ENCODE measurements around the gene YEATS4. TPM values are rescaled to one million over a fixed set of nuclear protein-coding genes. Genes with fewer than 3 reads are reported as not detected.

Gene YEATS4
- total and polyA plus RNA-seq, 4 experiments from 2014 or later = 18.2 to 57.5 (median 32.3) TPM

GRCh38 chr12:69341328-69341727 lies 18.2 kb upstream of the YEATS4 start:
- H3K9me3 Mint-ChIP-seq = no peaks in the 10 kb centered on the region
- H3K4me1 Mint-ChIP-seq = peaks cover 0 to 2% (median 0%) of the 10 kb centered on the region in 4 donors
- H3K36me3 ChIP-seq (ENCODE audit: insufficient read depth, low read length) = no peaks in the 10 kb centered on the region
- no peaks in the 10 kb centered on the region for H3K27me3 ChIP-seq (ENCODE audit: insufficient read depth, low read length)
- no peak overlapping the region for H3K4me3 ChIP-seq (ENCODE audit: low read length in 2 of 2)
- no peaks in the 10 kb centered on the region for H3K4me1 ChIP-seq (ENCODE audit: insufficient read depth, low read length)
- no peak overlapping the region for H3K27ac ChIP-seq (ENCODE audit: low read depth, low read length)
- ChIA-PET POLR2A (ENCODE audit: partially characterized antibody) (interaction anchor here (2.5 kb wide), 1 partner anchor 11 kb away, joined by 15 read pairs; no protein-coding TSS in a partner anchor), CTCF (ENCODE audit: partially characterized antibody) (interaction anchor here (2.1 kb wide), 1 partner anchor 16 kb away, joined by 7 read pairs; no protein-coding TSS in a partner anchor)
- DNase-seq = no peak
- H3K27ac Mint-ChIP-seq = no peak overlapping the region
- no peak overlapping the region for H3K4me3 Mint-ChIP-seq
- intact Hi-C loops (cut with micrococcal nuclease) = no loop called here
- peaks cover 4 to 5% of the 10 kb centered on the region in 2 donors for H3K27me3 Mint-ChIP-seq
- H3K9me3 ChIP-seq (ENCODE audit: control insufficient read depth in 1 of 2, low read length in 2 of 2) = no peaks in the 10 kb centered on the region
- no peaks in the 10 kb centered on the region for H3K36me3 Mint-ChIP-seq

- intact Hi-C loops (cut with micrococcal nuclease) = no loop called here
- H3K9me3 ChIP-seq (ENCODE audit: control insufficient read depth in 1 of 2, low read length in 2 of 2) = no peaks in the 10 kb centered on the region
- CTCF ChIA-PET (ENCODE audit: partially characterized antibody) = interaction anchor here (1.0 to 2.1 kb wide), 6 partner anchors 12 to 230 kb away, joined by 3 to 7 read pairs (median 4); no protein-coding TSS in a partner anchor
- no peaks in the 10 kb centered on the region for H3K9me3 Mint-ChIP-seq
- H3K36me3 Mint-ChIP-seq = no peaks in the 10 kb centered on the region
- POLR2A ChIA-PET (ENCODE audit: partially characterized antibody) = interaction anchor here (2.5 kb wide), 1 partner anchor 12 kb away, joined by 15 read pairs; no protein-coding TSS in a partner anchor
- H3K27me3 Mint-ChIP-seq = peaks cover 4 to 5% of the 10 kb centered on the region in 2 donors
- peak overlapping the region in 1 of 7 donors; percentile 37 for H3K27ac Mint-ChIP-seq
- H3K27ac ChIP-seq (ENCODE audit: low read depth, low read length) = no peak overlapping the region
- no peaks in the 10 kb centered on the region for H3K27me3 ChIP-seq (ENCODE audit: insufficient read depth, low read length)
- peaks cover 0 to 2% (median 0%) of the 10 kb centered on the region in 4 donors for H3K4me1 Mint-ChIP-seq
- H3K36me3 ChIP-seq (ENCODE audit: insufficient read depth, low read length) = no peaks in the 10 kb centered on the region
- no peak overlapping the region for H3K4me3 Mint-ChIP-seq
- no peak overlapping the region for H3K4me3 ChIP-seq (ENCODE audit: low read length in 2 of 2)
- DNase-seq = no peak
- H3K4me1 ChIP-seq (ENCODE audit: insufficient read depth, low read length) = no peaks in the 10 kb centered on the region
These were observed 17.1 kb upstream of the YEATS4 start for GRCh38 chr12:69342421-69342820.

GRCh38 chr12:69343357-69343756 lies 16.2 kb upstream of the YEATS4 start:
- no peak overlapping the region for H3K4me3 Mint-ChIP-seq
- H3K4me3 ChIP-seq (ENCODE audit: low read length in 2 of 2) = no peak overlapping the region
- H3K4me1 Mint-ChIP-seq = peaks cover 0 to 6% (median 2%) of the 10 kb centered on the region in 4 donors
- H3K9me3 Mint-ChIP-seq = no peaks in the 10 kb centered on the region
- H3K27ac ChIP-seq (ENCODE audit: low read depth, low read length) = no peak overlapping the region
- peaks cover 5% of the 10 kb centered on the region for H3K4me1 ChIP-seq (ENCODE audit: insufficient read depth, low read length)
- peak overlapping the region in 1 of 7 donors; percentile 49 for H3K27ac Mint-ChIP-seq
- intact Hi-C loops (cut with micrococcal nuclease) = no loop called here
- H3K9me3 ChIP-seq (ENCODE audit: control insufficient read depth in 1 of 2, low read length in 2 of 2) = no peaks in the 10 kb centered on the region
- POLR2A ChIA-PET (ENCODE audit: partially characterized antibody) = interaction anchor here (1.9 kb wide), 1 partner anchor 13 kb away, joined by 10 read pairs; no protein-coding TSS in a partner anchor
- H3K36me3 ChIP-seq (ENCODE audit: insufficient read depth, low read length) = no peaks in the 10 kb centered on the region
- peaks cover 4 to 5% of the 10 kb centered on the region in 2 donors for H3K27me3 Mint-ChIP-seq
- CTCF ChIA-PET (ENCODE audit: partially characterized antibody) = interaction anchor here (0.8 to 2.1 kb wide), 4 partner anchors 13 to 227 kb away, joined by 3 to 7 read pairs (median 5); no protein-coding TSS in a partner anchor
- no peaks in the 10 kb centered on the region for H3K36me3 Mint-ChIP-seq
- DNase-seq = no peak
- no peaks in the 10 kb centered on the region for H3K27me3 ChIP-seq (ENCODE audit: insufficient read depth, low read length)

DNA sequence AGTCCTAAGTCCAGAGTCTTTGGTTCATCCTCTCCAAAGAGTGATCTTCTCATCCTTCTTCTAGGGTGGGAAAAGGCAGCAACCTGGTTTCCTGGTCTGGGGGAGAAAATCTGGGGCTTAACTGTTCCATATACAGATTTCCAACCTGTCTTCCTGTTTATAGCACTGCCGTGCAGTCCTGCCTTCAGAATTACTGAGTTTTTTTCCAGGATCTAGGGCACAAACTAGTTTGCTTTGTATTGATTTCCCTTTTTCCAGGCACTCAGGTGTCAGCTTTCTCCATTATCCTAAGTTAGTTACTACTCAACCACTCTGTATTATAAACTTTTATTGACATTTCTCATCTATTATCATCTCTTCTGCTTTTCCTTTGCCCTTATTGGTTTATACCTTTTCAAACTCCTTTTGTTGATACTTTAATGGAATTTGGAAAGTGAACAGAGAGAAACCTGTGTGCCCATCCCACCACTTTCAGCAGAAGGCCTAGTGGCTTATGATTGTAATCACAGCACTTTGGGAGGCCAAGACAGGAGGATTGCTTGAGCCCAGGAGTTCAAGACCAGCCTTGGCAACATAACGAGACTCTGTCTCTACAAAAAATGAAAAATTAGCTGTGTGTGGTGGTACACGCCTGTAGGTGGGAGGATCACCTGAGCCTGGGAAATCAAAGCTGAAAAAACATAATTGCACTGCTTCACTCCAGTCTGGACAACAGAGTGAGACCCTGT lies 15.5 kb upstream of the YEATS4 start:
- DNase-seq = no peak
- intact Hi-C loops (cut with micrococcal nuclease) = no loop called here
- no peaks in the 10 kb centered on the region for H3K36me3 ChIP-seq (ENCODE audit: insufficient read depth, low read length)
- Mint-ChIP-seq H3K27me3 (peaks cover 4 to 5% of the 10 kb centered on the region in 2 donors), H3K36me3 (no peaks in the 10 kb centered on the region), H3K9me3 (no peaks in the 10 kb centered on the region), H3K27ac (no peak overlapping the region), H3K4me1 (peaks cover 0 to 6% (median 2%) of the 10 kb centered on the region in 4 donors), H3K4me3 (no peak overlapping the region)
- no peaks in the 10 kb centered on the region for H3K27me3 ChIP-seq (ENCODE audit: insufficient read depth, low read length)
- POLR2A ChIA-PET (ENCODE audit: partially characterized antibody) = interaction anchor here (1.9 kb wide), 1 partner anchor 13 kb away, joined by 10 read pairs; no protein-coding TSS in a partner anchor
- peaks cover 6% of the 10 kb centered on the region for H3K4me1 ChIP-seq (ENCODE audit: insufficient read depth, low read length)
- no peak overlapping the region for H3K4me3 ChIP-seq (ENCODE audit: low read length in 2 of 2)
- H3K27ac ChIP-seq (ENCODE audit: low read depth, low read length) = no peak overlapping the region
- H3K9me3 ChIP-seq (ENCODE audit: control insufficient read depth in 1 of 2, low read length in 2 of 2) = no peaks in the 10 kb centered on the region
- CTCF ChIA-PET (ENCODE audit: partially characterized antibody) = interaction anchor here (0.8 to 1.8 kb wide), 2 partner anchors 13 to 226 kb away, joined by 3 to 5 read pairs; no protein-coding TSS in a partner anchor

DNA sequence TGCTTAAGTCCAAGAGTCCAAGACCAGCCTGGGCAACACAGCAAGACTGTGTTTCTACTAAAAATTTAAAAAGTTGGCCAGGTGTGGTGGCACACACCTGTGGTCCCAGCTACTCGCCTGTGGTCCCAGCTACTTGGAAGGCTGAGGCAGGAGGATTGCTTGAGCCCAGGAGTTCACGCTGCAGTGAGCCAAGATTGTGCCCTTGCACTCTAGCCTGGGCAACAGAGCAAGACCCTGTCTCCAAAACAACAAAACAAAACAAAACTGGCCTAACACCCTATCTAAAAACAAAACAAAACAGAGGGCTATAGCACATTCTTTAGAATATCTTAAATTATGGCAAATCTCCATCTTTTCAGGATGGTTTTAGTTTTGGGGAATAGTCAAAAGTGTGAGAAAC lies 14.5 kb upstream of the YEATS4 start:
- POLR2A ChIA-PET (ENCODE audit: partially characterized antibody) = interaction anchor here (0.9 to 1.9 kb wide), 2 partner anchors 10 to 14 kb away, joined by 3 to 10 read pairs; no protein-coding TSS in a partner anchor
- H3K4me1 Mint-ChIP-seq = peaks cover 0 to 4% (median 2%) of the 10 kb centered on the region in 4 donors
- CTCF ChIA-PET (ENCODE audit: partially characterized antibody) = no interaction called here

DNA sequence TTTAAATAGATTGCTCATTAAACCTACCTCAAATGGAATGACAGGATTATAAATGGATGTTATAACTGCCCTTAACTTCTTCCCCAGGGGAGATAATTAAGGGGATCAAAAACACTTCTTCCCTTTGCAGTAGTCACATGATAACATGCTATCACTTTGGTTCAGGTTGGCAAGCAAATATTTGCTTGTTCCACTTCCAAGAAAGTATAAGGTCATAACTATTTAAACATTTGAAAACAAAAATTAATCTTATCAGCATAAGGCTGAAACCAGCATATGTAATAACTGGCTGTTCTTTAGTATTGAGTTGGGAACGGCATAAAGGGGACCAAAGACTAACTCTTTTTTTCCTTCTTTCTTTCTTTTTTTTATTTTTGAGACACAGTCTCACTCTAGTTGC lies 13.8 kb upstream of the YEATS4 start:
- ChIA-PET CTCF (ENCODE audit: partially characterized antibody) (interaction anchor here (4.6 kb wide), 1 partner anchor 12 kb away, joined by 31 read pairs; no protein-coding TSS in a partner anchor), POLR2A (ENCODE audit: partially characterized antibody) (no interaction called here)
- Mint-ChIP-seq H3K27ac (peak overlapping the region in 1 of 7 donors; percentile 29), H3K36me3 (no peaks in the 10 kb centered on the region), H3K4me1 (peaks cover 0 to 4% (median 2%) of the 10 kb centered on the region in 4 donors), H3K27me3 (peaks cover 3 to 4% of the 10 kb centered on the region in 2 donors), H3K9me3 (no peaks in the 10 kb centered on the region), H3K4me3 (no peak overlapping the region)
- DNase-seq = no peak
- intact Hi-C loops (cut with micrococcal nuclease) = no loop called here
- Histone ChIP-seq H3K4me1 (ENCODE audit: insufficient read depth, low read length) (peaks cover 6% of the 10 kb centered on the region), H3K27me3 (ENCODE audit: insufficient read depth, low read length) (no peaks in the 10 kb centered on the region), H3K36me3 (ENCODE audit: insufficient read depth, low read length) (no peaks in the 10 kb centered on the region), H3K27ac (ENCODE audit: low read depth, low read length) (no peak overlapping the region), H3K4me3 (ENCODE audit: low read length in 2 of 2) (no peak overlapping the region), H3K9me3 (ENCODE audit: control insufficient read depth in 1 of 2, low read length in 2 of 2) (no peaks in the 10 kb centered on the region)

More for the DNA sequence above, 14.5 kb upstream of the YEATS4 start:
- H3K27ac ChIP-seq (ENCODE audit: low read depth, low read length) = no peak overlapping the region
- no peaks in the 10 kb centered on the region for H3K27me3 ChIP-seq (ENCODE audit: insufficient read depth, low read length)
- peaks cover 6% of the 10 kb centered on the region for H3K4me1 ChIP-seq (ENCODE audit: insufficient read depth, low read length)
- intact Hi-C loops (cut with micrococcal nuclease) = no loop called here
- no peak for DNase-seq
- no peaks in the 10 kb centered on the region for H3K36me3 ChIP-seq (ENCODE audit: insufficient read depth, low read length)
- no peak overlapping the region for H3K27ac Mint-ChIP-seq
- H3K36me3 Mint-ChIP-seq = no peaks in the 10 kb centered on the region
- H3K9me3 ChIP-seq (ENCODE audit: control insufficient read depth in 1 of 2, low read length in 2 of 2) = no peaks in the 10 kb centered on the region
- H3K27me3 Mint-ChIP-seq = peaks cover 3 to 4% of the 10 kb centered on the region in 2 donors
- no peak overlapping the region for H3K4me3 Mint-ChIP-seq
- H3K4me3 ChIP-seq (ENCODE audit: low read length in 2 of 2) = no peak overlapping the region
- no peaks in the 10 kb centered on the region for H3K9me3 Mint-ChIP-seq

Measured in CD4-positive, alpha-beta memory T cell (primary cell).